Lower leg skin (tissue), 4 donors: Measurements from ENCODE around the gene TERT. TPM values are rescaled to one million over a fixed set of nuclear protein-coding genes. Genes with fewer than 3 reads are reported as not detected.

Experiments used
- DNase-seq, 2 donors: peaks; one replicate each; pipeline ENCODE4 v3.0.0-alpha.2; 2019; ENCODE audit warnings: low spot score in 2 of 2
- H3K4me3 ChIP-seq: fragments of 200-600 bp; sonication (generic); 2 replicates; pipeline ENCODE4 v1.5.1; 2017; ENCODE audit warnings: mild to moderate bottlenecking, low read depth; ENCODE audit not compliant: poor library complexity, severe bottlenecking
- POLR2A ChIP-seq, 2 donors: fragments of 450-650 bp; IDR thresholded peaks; one replicate each; pipeline ENCODE4 v1.6.1; 2016 to 2017; ENCODE audit warnings: antibody characterized with exemption in 2 of 2, mild to moderate bottlenecking in 1 of 2, moderate library complexity in 1 of 2
- WGBS, 2 donors: methylation state at CpG; one replicate each; pipeline ENCODE4 v1.1.5; 2018; 5-methylcytosine and 5-hydroxymethylcytosine counted together
- intact Hi-C: fragments of 100-400 bp; cut with DNase I; formaldehyde crosslinking; loops from one replicate; pipeline ENCODE4 v1.15.0; 2023; ENCODE audit warnings: low total_unique reads
- total RNA-seq, 4 donors: library from RNA; depleted of rRNA; stranded (reverse); fragments of >200 nt; gene quantifications; one replicate each; pipeline ENCODE4 v1.1.0, GENCODE V29; 2016
- TF ChIP-seq, protein P1 (sequence below), 3 donors: fragments of 450-650 bp; IDR thresholded peaks; one replicate each; pipeline ENCODE4 v1.5.1; 2016; ENCODE audit warnings: antibody characterized with exemption in 3 of 3, mild to moderate bottlenecking in 3 of 3, moderate library complexity in 2 of 3

TERT gene
- total RNA-seq, 4 donors from 2014 or later, result 0.13 to 0.38 TPM; not detected in 2

DNA sequence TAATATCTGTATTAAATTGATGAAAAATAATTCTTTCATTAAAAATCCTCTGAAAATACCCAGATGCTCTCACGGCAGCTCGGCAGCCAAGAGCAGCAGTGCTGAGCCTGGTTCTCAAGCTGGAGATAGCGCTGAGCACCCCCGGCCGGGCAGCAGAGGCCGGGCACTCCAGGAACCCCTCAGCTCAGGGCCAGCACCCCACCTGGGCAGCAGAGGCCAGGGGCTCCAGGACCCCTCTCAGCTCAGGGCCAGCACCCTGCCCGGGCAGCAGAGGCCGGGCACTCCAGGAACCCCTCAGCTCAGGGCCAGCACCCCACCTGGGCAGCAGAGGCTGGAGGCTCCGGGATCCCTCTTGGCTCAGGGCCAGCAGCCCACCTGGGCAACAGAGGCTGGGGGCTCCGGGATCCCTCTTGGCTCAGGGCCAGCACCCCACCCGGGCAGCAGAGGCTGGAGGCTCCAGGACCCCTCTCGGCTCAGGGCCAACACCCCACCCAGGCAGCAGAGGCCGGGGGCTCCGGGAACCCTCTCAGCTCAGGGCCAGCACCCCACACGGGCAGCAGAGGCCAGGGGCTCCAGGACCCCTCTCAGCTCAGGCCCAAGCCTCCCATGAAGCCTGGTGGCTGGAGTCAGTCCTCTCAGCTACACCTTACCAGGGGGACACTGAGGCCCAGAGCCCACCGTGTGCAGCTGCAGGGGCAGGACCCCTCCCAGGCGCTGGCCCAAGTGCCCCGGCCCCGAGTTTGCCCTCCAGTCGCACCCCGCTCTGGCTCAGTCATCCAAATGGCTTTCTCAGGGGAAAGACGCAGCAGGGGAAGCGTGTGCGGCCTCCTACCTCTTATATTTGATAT, 28.3 kb upstream of the TERT start:
- peak in 1 of 2 donors; percentile 78 for DNase-seq
- TF ChIP-seq, protein P1, sequence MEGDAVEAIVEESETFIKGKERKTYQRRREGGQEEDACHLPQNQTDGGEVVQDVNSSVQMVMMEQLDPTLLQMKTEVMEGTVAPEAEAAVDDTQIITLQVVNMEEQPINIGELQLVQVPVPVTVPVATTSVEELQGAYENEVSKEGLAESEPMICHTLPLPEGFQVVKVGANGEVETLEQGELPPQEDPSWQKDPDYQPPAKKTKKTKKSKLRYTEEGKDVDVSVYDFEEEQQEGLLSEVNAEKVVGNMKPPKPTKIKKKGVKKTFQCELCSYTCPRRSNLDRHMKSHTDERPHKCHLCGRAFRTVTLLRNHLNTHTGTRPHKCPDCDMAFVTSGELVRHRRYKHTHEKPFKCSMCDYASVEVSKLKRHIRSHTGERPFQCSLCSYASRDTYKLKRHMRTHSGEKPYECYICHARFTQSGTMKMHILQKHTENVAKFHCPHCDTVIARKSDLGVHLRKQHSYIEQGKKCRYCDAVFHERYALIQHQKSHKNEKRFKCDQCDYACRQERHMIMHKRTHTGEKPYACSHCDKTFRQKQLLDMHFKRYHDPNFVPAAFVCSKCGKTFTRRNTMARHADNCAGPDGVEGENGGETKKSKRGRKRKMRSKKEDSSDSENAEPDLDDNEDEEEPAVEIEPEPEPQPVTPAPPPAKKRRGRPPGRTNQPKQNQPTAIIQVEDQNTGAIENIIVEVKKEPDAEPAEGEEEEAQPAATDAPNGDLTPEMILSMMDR (IDR thresholded peaks at IDR 0.05), result no peak
- TF ChIP-seq POLR2A (IDR thresholded peaks at IDR 0.05), result no peak
- no peak overlapping the region for H3K4me3 ChIP-seq
- WGBS, 2 donors, result 81 to 83% methylated on average over 18 to 24 of the region's 24 CpGs
- intact Hi-C loops, result no loop called here

- TF ChIP-seq, protein P1 (IDR thresholded peaks at IDR 0.05), result no peak
- no peak for TF ChIP-seq POLR2A (IDR thresholded peaks at IDR 0.05)
- intact Hi-C loops, result no loop called here
- WGBS, 2 donors, result 91 to 95% methylated on average over 18 to 20 of the region's 22 CpGs
- DNase-seq, result peak in 1 of 2 donors; percentile 81
- H3K4me3 ChIP-seq, result no peak overlapping the region
These were observed 27.4 kb upstream of the TERT start for GRCh38 chr5:1322036-1322900.

GRCh38 chr5:1321576-1321975, 26.7 kb upstream of the TERT start:
- peak in 1 of 2 donors; percentile 80 for DNase-seq
- intact Hi-C loops, result no loop called here
- WGBS, 2 donors, result 92 to 94% methylated on average over 16 of the region's 16 CpGs

DNA sequence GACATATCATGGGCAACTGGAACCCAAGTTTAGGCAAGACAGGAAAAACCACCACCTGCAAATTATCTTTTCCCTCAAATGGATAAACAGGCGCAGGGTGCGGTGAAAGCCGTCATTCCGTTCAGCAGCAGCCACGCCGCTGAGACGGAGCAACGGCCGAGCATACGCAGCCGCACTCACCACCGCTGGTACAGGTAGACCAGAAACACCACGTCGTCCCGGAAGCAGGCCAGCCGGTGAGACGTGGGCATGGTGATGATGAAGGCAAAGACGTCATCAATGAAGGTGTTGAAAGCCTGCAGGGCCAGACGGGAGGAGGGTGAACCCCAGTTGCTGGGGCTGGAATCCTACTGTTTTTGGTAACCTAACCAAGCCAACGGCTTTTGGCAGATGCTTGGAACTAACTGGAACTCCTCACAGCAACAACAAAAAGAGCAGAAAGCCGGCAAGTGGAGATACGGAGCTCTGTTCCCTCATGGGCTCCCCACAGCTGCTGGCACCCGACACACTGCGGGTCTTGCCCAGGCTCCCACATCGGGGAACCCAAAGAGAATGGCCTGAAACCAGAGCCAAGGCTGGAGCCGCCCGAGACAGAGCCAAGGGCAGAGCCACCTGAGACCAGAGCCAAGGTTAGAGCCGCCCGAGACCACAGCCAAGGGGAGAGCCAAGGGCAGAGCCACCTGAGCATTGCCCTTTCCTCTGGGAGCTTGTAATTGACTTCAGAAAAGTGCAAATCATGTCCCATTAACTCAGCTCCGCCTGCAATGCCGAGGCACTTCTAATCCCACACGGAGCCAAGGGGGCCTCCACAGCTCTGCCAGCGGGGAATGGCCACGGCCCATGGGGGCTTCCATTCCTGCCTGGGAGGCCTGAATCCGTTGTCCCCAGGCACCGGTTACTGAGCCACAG, 25.8 kb upstream of the TERT start:
- intact Hi-C loops, result no loop called here
- no peak overlapping the region for H3K4me3 ChIP-seq
- 90 to 91% methylated on average over 36 of the region's 36 CpGs for WGBS, 2 donors
- peak in 1 of 2 donors; percentile 76 for DNase-seq
- TF ChIP-seq, protein P1 (IDR thresholded peaks at IDR 0.05), result no peak
- no peak for TF ChIP-seq POLR2A (IDR thresholded peaks at IDR 0.05)

More at GRCh38 chr5:1321576-1321975, 26.7 kb upstream of the TERT start:
- TF ChIP-seq POLR2A (IDR thresholded peaks at IDR 0.05), result no peak
- TF ChIP-seq, protein P1 (IDR thresholded peaks at IDR 0.05), result no peak
- H3K4me3 ChIP-seq, result no peak overlapping the region
